AG09319 (cell line): ENCODE data around the gene TPM2.

Experiments
- DNase-seq: peaks from one replicate; pipeline ENCODE4 v3.0.0-alpha.2; 2010; ENCODE audit warnings: low read depth; ENCODE audit errors: extremely low read depth
- TF ChIP-seq, protein P1 (sequence below): IDR thresholded peaks from 2 replicates; pipeline ENCODE4 v1.5.1; 2011; ENCODE audit warnings: low read depth, mild to moderate bottlenecking, inconsistent platforms, low read length, moderate library complexity

Gene TPM2

DNA sequence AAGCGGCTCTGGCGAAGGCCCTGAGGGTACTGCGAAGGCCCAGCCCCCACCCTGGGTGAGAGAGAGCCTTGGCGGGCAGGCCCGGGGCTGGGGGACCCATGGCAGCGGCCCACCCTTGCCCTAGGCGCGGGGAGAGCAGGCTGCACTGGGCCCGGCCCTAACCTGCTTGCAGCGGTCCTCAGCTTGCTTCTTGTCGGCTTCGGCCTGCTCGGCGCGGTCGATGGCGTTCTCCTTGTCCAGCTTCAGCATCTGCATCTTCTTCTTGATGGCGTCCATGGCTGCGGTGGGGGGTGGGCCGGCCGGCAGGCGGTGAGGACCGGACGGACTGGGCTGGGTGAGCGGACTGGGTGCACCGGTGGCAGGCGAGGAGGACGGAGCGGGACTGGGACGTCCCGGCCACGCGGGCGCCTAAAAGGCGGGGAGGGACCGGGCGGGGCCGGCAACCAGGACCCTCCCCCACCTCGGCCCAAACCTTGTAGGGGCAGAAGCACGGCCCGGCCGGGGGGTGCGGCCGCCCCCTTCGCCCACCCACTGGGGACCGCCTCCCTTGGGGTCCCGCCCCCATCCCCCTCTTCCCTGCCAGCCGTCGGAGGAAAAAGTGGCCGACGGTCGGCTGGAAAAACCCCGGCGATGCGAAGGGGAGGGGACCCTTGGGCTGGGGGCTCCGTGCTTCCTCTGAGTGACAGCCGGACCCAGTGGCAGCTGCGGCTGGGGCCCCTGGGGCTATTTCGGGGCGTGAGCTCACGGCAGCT lies at the start of gene TPM2:
TPM2 (minus strand) TSS at position 384 of the 752 bp plus-strand sequence; CDS start at position 276, 108 bp downstream.
- DNase-seq, result peak; percentile 76
- TF ChIP-seq, protein P1, sequence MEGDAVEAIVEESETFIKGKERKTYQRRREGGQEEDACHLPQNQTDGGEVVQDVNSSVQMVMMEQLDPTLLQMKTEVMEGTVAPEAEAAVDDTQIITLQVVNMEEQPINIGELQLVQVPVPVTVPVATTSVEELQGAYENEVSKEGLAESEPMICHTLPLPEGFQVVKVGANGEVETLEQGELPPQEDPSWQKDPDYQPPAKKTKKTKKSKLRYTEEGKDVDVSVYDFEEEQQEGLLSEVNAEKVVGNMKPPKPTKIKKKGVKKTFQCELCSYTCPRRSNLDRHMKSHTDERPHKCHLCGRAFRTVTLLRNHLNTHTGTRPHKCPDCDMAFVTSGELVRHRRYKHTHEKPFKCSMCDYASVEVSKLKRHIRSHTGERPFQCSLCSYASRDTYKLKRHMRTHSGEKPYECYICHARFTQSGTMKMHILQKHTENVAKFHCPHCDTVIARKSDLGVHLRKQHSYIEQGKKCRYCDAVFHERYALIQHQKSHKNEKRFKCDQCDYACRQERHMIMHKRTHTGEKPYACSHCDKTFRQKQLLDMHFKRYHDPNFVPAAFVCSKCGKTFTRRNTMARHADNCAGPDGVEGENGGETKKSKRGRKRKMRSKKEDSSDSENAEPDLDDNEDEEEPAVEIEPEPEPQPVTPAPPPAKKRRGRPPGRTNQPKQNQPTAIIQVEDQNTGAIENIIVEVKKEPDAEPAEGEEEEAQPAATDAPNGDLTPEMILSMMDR, result no peak

DNA sequence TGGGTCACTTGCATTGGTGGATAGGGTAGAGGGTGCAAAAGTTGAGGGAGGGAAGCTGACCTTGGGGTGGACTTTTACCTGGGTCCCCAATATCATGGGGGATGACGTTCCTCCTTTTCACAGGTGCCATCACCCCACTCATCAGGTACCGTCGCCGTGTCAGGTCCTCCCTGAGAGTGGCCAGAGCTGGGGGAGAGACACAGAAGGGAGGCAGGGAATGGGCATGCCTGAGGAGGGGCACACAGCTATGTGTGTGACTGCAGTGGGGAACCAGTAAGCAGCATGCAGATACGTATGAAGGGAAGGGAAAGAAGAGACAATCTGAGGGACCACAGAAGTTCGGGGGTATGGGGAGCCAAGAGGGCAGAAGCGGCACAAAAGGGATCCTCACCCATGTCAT lies 49.2 kb upstream of the TPM2 start:
- no peak for DNase-seq
- TF ChIP-seq, protein P1, result no peak

DNA sequence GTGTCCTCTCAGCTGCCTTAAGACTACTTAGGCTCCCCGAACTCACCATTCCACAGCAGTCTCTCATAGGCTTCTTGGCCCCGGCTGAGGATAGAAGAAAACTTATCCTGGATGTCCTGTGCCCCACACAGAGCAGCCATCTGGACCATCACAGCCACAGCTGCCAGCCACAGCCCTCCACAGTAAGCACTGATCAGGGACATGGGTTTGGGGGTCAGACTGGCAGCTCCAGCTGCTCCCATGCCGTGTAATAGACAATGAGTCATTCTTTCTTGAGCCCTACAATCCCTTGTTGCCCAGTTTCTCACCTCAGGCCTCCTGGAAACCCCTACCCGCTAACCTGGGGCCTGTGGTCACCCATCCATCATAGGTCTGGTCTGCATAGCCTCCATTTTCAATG lies 48.5 kb upstream of the TPM2 start:
- DNase-seq, result no peak
- TF ChIP-seq, protein P1, result no peak

DNA sequence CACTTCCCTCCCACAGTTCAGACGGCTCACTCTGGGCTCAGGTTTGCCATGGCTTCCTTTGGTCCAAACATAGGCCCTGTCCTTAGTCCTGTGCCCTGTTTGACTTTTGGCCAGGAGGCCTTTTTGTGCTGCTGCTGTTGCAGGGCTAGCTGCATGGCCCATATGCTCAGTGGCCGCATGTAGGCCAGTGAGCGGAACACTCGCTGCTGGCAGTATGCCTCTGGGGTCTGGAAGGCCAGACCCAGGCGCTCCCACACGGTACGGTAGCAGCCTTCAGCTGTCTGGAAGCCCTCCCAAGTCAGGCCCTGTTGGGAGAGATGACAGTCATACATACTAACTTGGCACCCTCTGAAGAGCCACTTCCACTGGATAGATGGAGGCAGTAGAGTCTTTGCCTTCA lies 47.4 kb upstream of the TPM2 start:
- DNase-seq, result no peak
- TF ChIP-seq, protein P1, result no peak

DNA sequence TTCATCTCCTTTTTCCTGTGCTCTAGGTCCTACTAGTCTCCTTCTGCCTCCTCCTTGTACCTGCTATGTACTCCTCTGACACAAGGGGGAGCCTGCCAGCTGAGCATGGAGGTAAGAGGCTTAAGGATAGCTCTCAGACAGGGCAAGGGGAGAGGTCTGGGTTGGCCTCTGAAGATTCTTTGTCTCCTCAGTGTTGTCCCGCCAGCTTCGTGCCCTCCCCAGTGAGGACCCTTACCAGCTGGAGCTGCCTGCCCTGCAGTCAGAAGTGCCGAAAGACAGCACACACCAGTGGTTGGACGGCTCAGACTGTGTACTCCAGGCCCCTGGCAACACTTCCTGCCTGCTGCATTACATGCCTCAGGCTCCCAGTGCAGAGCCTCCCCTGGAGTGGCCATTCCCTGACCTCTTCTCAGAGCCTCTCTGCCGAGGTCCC lies 46.5 kb upstream of the TPM2 start:
- TF ChIP-seq, protein P1, result peak; percentile 93
- peak; percentile 50 for DNase-seq

DNA sequence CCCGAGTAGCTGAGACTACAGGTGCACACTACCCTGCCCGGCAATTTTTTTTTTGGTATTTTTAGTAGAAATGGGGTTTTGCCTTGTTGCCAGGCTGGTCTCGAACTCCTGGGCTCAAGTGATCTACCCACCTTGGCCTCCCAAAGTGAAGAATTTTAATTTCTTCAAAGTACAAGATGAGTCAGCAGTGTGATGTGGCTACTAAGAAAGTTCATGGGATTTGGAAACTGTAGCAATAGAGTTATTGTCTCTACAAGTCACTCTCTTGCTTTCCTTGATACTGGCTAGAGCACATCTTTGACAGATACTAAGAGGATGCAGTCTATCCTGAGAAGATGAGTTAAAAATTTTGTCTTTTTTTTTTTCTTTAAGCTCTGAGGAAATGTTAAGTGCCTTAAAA lies 44.4 kb upstream of the TPM2 start:
- TF ChIP-seq, protein P1, result no peak
- no peak for DNase-seq

DNA sequence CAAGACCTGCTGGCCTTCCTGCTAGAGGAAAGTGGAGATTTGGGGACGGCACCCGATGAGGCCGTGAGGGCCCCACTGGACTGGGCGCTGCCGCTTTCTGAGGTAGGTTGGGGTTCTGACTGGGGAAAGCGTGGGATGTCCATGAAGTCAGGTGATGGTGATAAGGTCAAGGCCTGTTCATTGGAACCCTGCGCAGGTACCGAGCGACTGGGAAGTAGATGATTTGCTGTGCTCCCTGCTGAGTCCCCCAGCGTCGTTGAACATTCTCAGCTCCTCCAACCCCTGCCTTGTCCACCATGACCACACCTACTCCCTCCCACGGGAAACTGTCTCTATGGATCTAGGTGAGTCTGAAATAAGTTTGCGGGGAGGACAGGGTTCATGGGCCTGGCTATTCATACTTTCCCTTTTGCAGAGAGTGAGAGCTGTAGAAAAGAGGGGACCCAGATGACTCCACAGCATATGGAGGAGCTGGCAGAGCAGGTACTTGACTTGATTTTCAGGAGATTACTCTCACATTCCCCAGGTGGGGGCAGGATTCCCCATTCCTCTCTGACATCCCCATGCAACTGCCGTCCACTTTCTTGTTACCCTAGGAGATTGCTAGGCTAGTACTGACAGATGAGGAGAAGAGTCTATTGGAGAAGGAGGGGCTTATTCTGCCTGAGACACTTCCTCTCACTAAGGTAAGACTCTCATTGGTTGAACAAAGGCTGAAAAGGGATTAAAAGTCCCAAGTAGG lies 43.2 kb upstream of the TPM2 start:
- TF ChIP-seq, protein P1, result no peak; the same call in 1 of the 2 replicates
- no peak for DNase-seq
